ENCODE results near the gene ATG4A. TPM values are rescaled to one million over a fixed set of nuclear protein-coding genes. Genes with fewer than 3 reads are reported as not detected.

ATG4A gene, protein sequence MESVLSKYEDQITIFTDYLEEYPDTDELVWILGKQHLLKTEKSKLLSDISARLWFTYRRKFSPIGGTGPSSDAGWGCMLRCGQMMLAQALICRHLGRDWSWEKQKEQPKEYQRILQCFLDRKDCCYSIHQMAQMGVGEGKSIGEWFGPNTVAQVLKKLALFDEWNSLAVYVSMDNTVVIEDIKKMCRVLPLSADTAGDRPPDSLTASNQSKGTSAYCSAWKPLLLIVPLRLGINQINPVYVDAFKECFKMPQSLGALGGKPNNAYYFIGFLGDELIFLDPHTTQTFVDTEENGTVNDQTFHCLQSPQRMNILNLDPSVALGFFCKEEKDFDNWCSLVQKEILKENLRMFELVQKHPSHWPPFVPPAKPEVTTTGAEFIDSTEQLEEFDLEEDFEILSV
- total RNA-seq: 27.0 and 33.0 TPM in 2 replicates

DNA sequence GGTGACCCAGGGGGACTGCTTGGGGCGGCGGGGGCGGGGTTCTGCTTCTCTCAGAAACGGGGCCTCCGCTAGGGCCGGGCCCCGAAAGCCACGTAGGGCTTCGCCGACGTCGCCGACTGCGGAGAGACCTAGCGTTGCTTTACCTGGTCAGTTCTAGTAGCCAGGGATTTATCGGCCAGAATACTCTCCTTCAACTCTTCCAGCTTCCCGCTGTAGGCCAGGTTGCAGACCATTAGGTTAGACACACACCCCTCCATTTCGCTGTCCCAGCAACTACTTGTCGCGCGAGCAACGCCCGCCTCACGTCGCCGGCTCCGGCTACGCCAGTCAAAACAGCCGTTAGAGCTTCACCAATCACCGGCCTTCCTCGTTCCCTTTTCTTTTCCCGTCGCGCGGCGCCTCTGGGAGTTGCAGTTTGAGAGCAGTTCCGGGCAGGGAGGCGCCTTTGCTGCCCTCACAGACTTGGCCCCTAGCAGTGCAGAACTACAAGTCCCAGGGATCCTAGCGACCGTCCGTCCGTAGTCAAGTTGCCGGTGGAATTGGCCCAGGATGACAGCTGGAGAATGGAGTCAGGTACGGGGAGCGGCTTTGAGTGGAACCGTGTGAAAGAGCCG is at the start of gene ATG4A, which contains the start of gene PSMD10:
TSS of gene ATG4A (plus strand) at position 515 of the 614 bp plus-strand sequence. CDS start at position 564, 49 bp downstream.
TSS of gene PSMD10 (minus strand) at position 279 of the 614 bp plus-strand sequence. CDS start at position 257, 22 bp downstream.

DNA sequence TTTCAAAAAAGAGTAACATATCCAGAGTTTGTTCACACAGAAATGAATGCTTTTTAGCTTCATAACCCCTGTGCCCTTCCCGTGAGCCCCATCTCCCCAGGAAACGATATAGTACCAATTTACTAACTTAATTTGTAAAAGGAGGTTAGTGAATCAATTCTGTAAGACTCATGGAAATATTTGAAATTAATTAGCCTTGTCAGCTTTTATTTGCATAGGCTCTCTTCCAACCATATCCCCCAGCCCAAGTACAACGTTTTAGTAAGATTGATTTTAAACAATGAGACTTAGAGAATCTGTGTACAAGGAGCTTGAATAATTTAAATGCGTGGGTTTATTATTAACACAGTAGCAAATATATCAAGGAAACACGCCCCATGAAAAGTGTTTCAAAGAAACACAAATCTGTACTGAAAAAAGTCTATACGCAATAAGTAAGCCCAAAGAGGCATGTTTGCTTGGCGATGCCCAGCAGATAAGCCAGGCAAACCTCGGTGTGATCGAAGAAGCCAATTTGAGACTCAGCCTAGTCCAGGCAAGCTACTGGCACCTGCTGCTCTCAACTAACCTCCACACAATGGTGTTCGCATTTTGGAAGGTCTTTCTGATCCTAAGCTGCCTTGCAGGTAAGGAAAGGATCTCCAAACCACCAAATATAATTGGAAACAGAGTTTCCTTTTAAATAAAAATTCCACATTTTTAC is 46.9 kb upstream of the ATG4A start, which contains the start of gene VSIG1:
TSS of gene VSIG1 (plus strand) at position 512 of the 703 bp plus-strand sequence. CDS start at position 578, 66 bp downstream.

Other genes starting within 250 kb of the ATG4A start
- gene TEX13B, start 109.4 kb upstream of the ATG4A start, total RNA-seq: not detected in 2 replicates
- gene VSIG1, start 46.7 kb upstream of the ATG4A start, total RNA-seq: 0.81 and 1.0 TPM in 2 replicates
- gene PSMD10, start 236 bp upstream of the ATG4A start, total RNA-seq: 90.6 and 101 TPM in 2 replicates

Measured in bladder microvascular endothelial cell (primary cell).